ENCODE measurements around the gene MCM5. TPM values are rescaled to one million over a fixed set of nuclear protein-coding genes. Genes with fewer than 3 reads are reported as not detected.

MCM5 gene
- total and polyA plus RNA-seq, 4 donors, result 6.7 to 104 (median 8.8) TPM

DNA sequence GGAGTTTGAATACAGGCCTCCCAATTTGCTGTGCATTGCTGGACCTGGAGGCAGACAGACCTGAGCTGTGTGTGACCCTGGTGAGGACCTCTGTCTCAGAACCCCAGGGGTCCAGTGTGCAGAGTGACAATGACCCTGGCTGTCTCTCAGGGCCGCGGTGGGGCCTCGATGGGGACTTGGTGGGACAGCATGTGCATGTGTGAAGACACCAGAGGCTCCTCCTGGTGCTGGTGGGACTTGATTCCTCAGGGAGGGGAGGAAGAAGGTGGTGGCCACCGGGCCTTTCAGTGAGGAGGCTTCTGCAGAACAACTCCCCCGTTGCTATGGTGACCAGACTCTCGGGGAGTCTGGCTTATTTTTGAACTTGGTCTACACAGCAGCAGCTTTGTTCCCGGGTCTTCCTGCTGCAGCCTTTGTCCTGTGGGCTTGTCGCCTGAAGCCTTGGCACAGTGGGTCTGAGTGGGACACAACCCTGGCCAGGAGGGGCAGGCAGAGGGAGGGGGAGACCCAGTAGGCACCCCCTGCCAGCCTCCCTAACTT is 35.3 kb downstream of the MCM5 start:
- Histone ChIP-seq H3K27me3 (ENCODE audit: control insufficient read depth in 4 of 4, insufficient read depth in 4 of 4, low read length in 3 of 4) (no peaks in the 10 kb centered on the region), H3K4me3 (ENCODE audit: low read depth in 1 of 3, low read length in 3 of 3) (no peak overlapping the region), H3K9me3 (ENCODE audit: control insufficient read depth in 4 of 4, low read length in 3 of 4) (peaks cover 0 to 7% (median 2%) of the 10 kb centered on the region in 4 donors), H3K27ac (ENCODE audit: low read depth in 1 of 2, low read length in 2 of 2) (no peak overlapping the region), H3K4me1 (ENCODE audit: control insufficient read depth in 4 of 4, insufficient read depth in 4 of 4, low read length in 3 of 4) (peaks cover 0 to 9% (median 0%) of the 10 kb centered on the region in 4 donors), H3K36me3 (ENCODE audit: control insufficient read depth in 4 of 4, insufficient read depth in 3 of 4, low read depth in 1 of 4, low read length in 3 of 4) (peaks cover 0 to 1% (median 0%) of the 10 kb centered on the region in 4 donors), H3K9ac (ENCODE audit: low read depth in 1 of 2, low read length in 2 of 2) (no peak overlapping the region)
- 89% methylated on average over 8 of the region's 8 CpGs for WGBS
- no peak for DNase-seq (ENCODE audit: low spot score)
- TF ChIP-seq RAD21 (IDR thresholded peaks at IDR 0.05) (no peak), CTCF (IDR thresholded peaks at IDR 0.05; ENCODE audit: low read depth, low read length, missing input control) (no peak), HNF4G (IDR thresholded peaks at IDR 0.05) (no peak)
- TF ChIP-seq, protein P1, sequence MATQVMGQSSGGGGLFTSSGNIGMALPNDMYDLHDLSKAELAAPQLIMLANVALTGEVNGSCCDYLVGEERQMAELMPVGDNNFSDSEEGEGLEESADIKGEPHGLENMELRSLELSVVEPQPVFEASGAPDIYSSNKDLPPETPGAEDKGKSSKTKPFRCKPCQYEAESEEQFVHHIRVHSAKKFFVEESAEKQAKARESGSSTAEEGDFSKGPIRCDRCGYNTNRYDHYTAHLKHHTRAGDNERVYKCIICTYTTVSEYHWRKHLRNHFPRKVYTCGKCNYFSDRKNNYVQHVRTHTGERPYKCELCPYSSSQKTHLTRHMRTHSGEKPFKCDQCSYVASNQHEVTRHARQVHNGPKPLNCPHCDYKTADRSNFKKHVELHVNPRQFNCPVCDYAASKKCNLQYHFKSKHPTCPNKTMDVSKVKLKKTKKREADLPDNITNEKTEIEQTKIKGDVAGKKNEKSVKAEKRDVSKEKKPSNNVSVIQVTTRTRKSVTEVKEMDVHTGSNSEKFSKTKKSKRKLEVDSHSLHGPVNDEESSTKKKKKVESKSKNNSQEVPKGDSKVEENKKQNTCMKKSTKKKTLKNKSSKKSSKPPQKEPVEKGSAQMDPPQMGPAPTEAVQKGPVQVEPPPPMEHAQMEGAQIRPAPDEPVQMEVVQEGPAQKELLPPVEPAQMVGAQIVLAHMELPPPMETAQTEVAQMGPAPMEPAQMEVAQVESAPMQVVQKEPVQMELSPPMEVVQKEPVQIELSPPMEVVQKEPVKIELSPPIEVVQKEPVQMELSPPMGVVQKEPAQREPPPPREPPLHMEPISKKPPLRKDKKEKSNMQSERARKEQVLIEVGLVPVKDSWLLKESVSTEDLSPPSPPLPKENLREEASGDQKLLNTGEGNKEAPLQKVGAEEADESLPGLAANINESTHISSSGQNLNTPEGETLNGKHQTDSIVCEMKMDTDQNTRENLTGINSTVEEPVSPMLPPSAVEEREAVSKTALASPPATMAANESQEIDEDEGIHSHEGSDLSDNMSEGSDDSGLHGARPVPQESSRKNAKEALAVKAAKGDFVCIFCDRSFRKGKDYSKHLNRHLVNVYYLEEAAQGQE (IDR thresholded peaks at IDR 0.05), result no peak
- TF ChIP-seq, protein P2, sequence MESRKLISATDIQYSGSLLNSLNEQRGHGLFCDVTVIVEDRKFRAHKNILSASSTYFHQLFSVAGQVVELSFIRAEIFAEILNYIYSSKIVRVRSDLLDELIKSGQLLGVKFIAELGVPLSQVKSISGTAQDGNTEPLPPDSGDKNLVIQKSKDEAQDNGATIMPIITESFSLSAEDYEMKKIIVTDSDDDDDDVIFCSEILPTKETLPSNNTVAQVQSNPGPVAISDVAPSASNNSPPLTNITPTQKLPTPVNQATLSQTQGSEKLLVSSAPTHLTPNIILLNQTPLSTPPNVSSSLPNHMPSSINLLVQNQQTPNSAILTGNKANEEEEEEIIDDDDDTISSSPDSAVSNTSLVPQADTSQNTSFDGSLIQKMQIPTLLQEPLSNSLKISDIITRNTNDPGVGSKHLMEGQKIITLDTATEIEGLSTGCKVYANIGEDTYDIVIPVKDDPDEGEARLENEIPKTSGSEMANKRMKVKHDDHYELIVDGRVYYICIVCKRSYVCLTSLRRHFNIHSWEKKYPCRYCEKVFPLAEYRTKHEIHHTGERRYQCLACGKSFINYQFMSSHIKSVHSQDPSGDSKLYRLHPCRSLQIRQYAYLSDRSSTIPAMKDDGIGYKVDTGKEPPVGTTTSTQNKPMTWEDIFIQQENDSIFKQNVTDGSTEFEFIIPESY (IDR thresholded peaks at IDR 0.05), result no peak

DNA sequence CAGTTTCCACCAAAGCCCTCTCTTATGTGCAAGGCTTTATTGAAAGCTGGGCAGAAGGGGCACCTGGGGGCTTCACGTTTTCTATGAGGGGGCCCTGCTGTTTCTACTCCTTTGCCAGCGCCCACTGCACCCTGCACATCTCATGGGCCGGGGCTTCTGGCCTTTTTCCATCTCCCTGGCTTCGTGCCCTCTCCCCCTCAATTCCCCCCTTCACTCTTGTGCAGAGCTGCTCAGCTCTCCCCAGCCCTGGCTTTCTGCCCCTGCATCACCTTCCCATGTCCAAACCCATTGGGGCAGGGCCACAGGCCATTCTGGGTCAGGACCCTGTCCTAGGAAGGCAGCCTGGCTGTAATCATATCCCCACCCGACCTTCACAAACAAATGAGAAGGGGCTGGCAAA is 36.5 kb downstream of the MCM5 start:
- Histone ChIP-seq H3K27me3 (ENCODE audit: control insufficient read depth in 4 of 4, insufficient read depth in 4 of 4, low read length in 3 of 4) (no peaks in the 10 kb centered on the region), H3K36me3 (ENCODE audit: control insufficient read depth in 4 of 4, insufficient read depth in 3 of 4, low read depth in 1 of 4, low read length in 3 of 4) (peaks cover 0 to 1% (median 0%) of the 10 kb centered on the region in 4 donors), H3K27ac (ENCODE audit: low read depth in 1 of 2, low read length in 2 of 2) (no peak overlapping the region), H3K4me3 (ENCODE audit: low read depth in 1 of 3, low read length in 3 of 3) (no peak overlapping the region), H3K9me3 (ENCODE audit: control insufficient read depth in 4 of 4, low read length in 3 of 4) (peaks cover 0 to 7% (median 2%) of the 10 kb centered on the region in 4 donors), H3K9ac (ENCODE audit: low read depth in 1 of 2, low read length in 2 of 2) (no peak overlapping the region), H3K4me1 (ENCODE audit: control insufficient read depth in 4 of 4, insufficient read depth in 4 of 4, low read length in 3 of 4) (no peaks in the 10 kb centered on the region)
- DNase-seq (ENCODE audit: low spot score), result no peak
- WGBS, result 81% methylated on average over 5 of the region's 5 CpGs
- no peak for TF ChIP-seq FOXA2 (IDR thresholded peaks at IDR 0.05)
- no peak for TF ChIP-seq SP1 (IDR thresholded peaks at IDR 0.05)
- TF ChIP-seq NR2F2 (IDR thresholded peaks at IDR 0.05), result no peak
- no peak for TF ChIP-seq TAF1 (conservative IDR thresholded peaks at IDR 0.05)
- TF ChIP-seq HNF4G (IDR thresholded peaks at IDR 0.05), result no peak
- no peak for TF ChIP-seq ATF3 (IDR thresholded peaks at IDR 0.05)
- TF ChIP-seq, protein P2 (IDR thresholded peaks at IDR 0.05), result no peak
- no peak for TF ChIP-seq RAD21 (IDR thresholded peaks at IDR 0.05)
- no peak for TF ChIP-seq EGR1 (IDR thresholded peaks at IDR 0.05; ENCODE audit: low read depth in 2 of 2)
- no peak for TF ChIP-seq JUND (IDR thresholded peaks at IDR 0.05)
- no peak for TF ChIP-seq FOXA1 (IDR thresholded peaks at IDR 0.05)
- no peak for TF ChIP-seq GABPA (IDR thresholded peaks at IDR 0.05 in 1 of 2, conservative IDR thresholded peaks at IDR 0.05 in 1 of 2)
- TF ChIP-seq, protein P1 (IDR thresholded peaks at IDR 0.05), result no peak
- TF ChIP-seq RXRA (IDR thresholded peaks at IDR 0.05), result no peak
- TF ChIP-seq HNF4A (conservative IDR thresholded peaks at IDR 0.05), result no peak

Data from liver (tissue), 9 donors.